HCT116 (cell line): ENCODE measurements around the gene NUFIP2. TPM values are rescaled to one million over a fixed set of nuclear protein-coding genes. Genes with fewer than 3 reads are reported as not detected.

Source experiments
- ATAC-seq: fragments of 200-7000 bp; cut with Tn5 transposase; 2 replicates; pipeline ENCODE4 v1.9.1; 2020; ENCODE audit warnings: mild to moderate bottlenecking, moderate library complexity
- BruUV-seq: library from RNA; stranded (reverse); fragments of 400-500 nt; replicated peaks from 2 replicates; lab custom pipeline; 2021; lab: Mats Ljungman, UMichigan
- CTCF ChIA-PET: fragments of 300-600 bp; sonication (Branson Sonifier 250); formaldehyde crosslinking; loops from one replicate; lab custom pipeline; 2021; ENCODE audit warnings: antibody characterized with exemption; lab: Charles Lee
- POLR2A ChIA-PET: fragments of 300-600, 350-600 bp; sonication (Branson Sonifier 250); formaldehyde crosslinking; loops from one replicate; lab custom pipeline; 2021; ENCODE audit warnings: antibody characterized with exemption; lab: Charles Lee
- RAD21 ChIA-PET, 2 experiments: fragments of 300-600 bp; sonication (Branson Sonifier 250); formaldehyde crosslinking; loops; one replicate each; lab custom pipeline; 2023; ENCODE audit warnings: low total read pairs in 2 of 2; ENCODE audit not compliant: uncharacterized antibody in 2 of 2, unreplicated experiment in 2 of 2, low non-redundant PET in 1 of 2; lab: Charles Lee
- DNase-seq: peaks from one replicate; pipeline ENCODE4 v3.0.0-alpha.2; 2010; ENCODE audit warnings: low read depth, low spot score
- H2AFZ ChIP-seq: fragments of 200-600 bp; shearing (Covaris generic), sonication (generic); 2 replicates; pipeline ENCODE4 v1.6.1; 2017; ENCODE audit warnings: low read depth, mixed run types, mixed read lengths, antibody characterized with exemption, low read length; ENCODE audit not compliant: poor library complexity, severe bottlenecking
- H3K27ac ChIP-seq: 2 replicates; pipeline ENCODE4 v1.5.1; 2012; ENCODE audit warnings: low read depth, low read length
- H3K27me3 ChIP-seq: fragments of 200-600 bp; sonication (generic); 2 replicates; pipeline ENCODE4 v1.6.1; 2016; ENCODE audit warnings: mixed run types, low read length, mixed read lengths; ENCODE audit not compliant: insufficient read depth
- H3K36me3 ChIP-seq, 2 experiments: fragments of 200-500 bp in 1 of 2; fragments of 200-600 bp in 1 of 2; sonication (Bioruptor generic) in 1 of 2; sonication (generic) in 1 of 2; 2 replicates each; pipeline versions ENCODE4 v1.5.1 to v1.6.1; 2014 to 2016; ENCODE audit warnings: low read length in 2 of 2, inconsistent platforms in 1 of 2, mixed read lengths in 1 of 2, mixed run types in 1 of 2; ENCODE audit not compliant: insufficient read depth in 2 of 2, control insufficient read depth in 1 of 2
- H3K4me1 ChIP-seq, 2 experiments: fragments of 200-600 bp in 1 of 2; sonication (generic) in 1 of 2; 2 replicates each; pipeline versions ENCODE4 v1.5.1 to v1.6.1; 2012 to 2017; ENCODE audit warnings: low read length in 2 of 2, inconsistent platforms in 1 of 2, mild to moderate bottlenecking in 1 of 2, mixed read lengths in 1 of 2, mixed run types in 1 of 2, moderate library complexity in 1 of 2; ENCODE audit not compliant: insufficient read depth in 2 of 2, control insufficient read depth in 1 of 2
- H3K4me2 ChIP-seq: fragments of 200-600 bp; sonication (generic); 2 replicates; pipeline ENCODE4 v1.6.1; 2017; ENCODE audit warnings: mixed run types, low read length, mixed read lengths
- H3K4me3 ChIP-seq, 2 experiments: fragments of 200-600 bp in 1 of 2; sonication (generic) in 1 of 2; replicated peaks in 1 of 2; 2 replicates each; pipeline ENCODE4 v1.5.1; 2011 to 2016; ENCODE audit warnings: low read length in 2 of 2, control low read depth in 1 of 2, low read depth in 1 of 2, mild to moderate bottlenecking in 1 of 2, mixed read lengths in 1 of 2, mixed run types in 1 of 2
- H3K79me2 ChIP-seq: fragments of 200-600 bp; sonication (generic); 2 replicates; pipeline ENCODE4 v1.6.1; 2017; ENCODE audit warnings: mild to moderate bottlenecking, mixed run types, low read length, moderate library complexity, mixed read lengths; ENCODE audit not compliant: insufficient read depth
- H3K9ac ChIP-seq: fragments of 200-600 bp; sonication (generic); 2 replicates; pipeline ENCODE4 v1.6.1; 2016; ENCODE audit warnings: low read length, mixed read lengths
- H3K9me2 ChIP-seq: fragments of 200-600 bp; sonication (generic), shearing (Covaris generic); 2 replicates; pipeline ENCODE4 v1.6.1; 2017; ENCODE audit warnings: mixed run types, mild to moderate bottlenecking, moderate library complexity; ENCODE audit not compliant: insufficient read depth
- H3K9me3 ChIP-seq, 2 experiments: fragments of 200-500 bp in 1 of 2; fragments of 200-600 bp in 1 of 2; sonication (Bioruptor generic) in 1 of 2; sonication (generic) in 1 of 2; 2 replicates each; pipeline ENCODE4 v1.6.1; 2014 to 2017; ENCODE audit warnings: low read length in 2 of 2, mixed read lengths in 2 of 2, inconsistent platforms in 1 of 2, low read depth in 1 of 2, mild to moderate bottlenecking in 1 of 2, mixed run types in 1 of 2, moderate library complexity in 1 of 2; ENCODE audit not compliant: control insufficient read depth in 1 of 2, insufficient read depth in 1 of 2
- H4K20me1 ChIP-seq: fragments of 200-600 bp; sonication (generic), shearing (Covaris generic); 2 replicates; pipeline ENCODE4 v1.6.1; 2017; ENCODE audit warnings: mixed run types, mild to moderate bottlenecking, moderate library complexity; ENCODE audit not compliant: insufficient read depth
- CEBPB ChIP-seq: IDR thresholded peaks from 2 replicates; pipeline ENCODE4 v1.6.1; 2012; ENCODE audit warnings: low read depth
- EGR1 ChIP-seq: IDR thresholded peaks from 2 replicates; pipeline ENCODE4 v1.6.1; 2012; ENCODE audit warnings: low read depth
- ELF1 ChIP-seq: IDR thresholded peaks from 2 replicates; pipeline ENCODE4 v1.6.1; 2012; ENCODE audit warnings: low read depth, borderline replicate concordance
- EZH2 ChIP-seq: fragments of 200-600 bp; sonication (generic); IDR thresholded peaks from 2 replicates; pipeline ENCODE4 v1.6.1; 2017; ENCODE audit warnings: antibody characterized with exemption, mixed run types
- FOSL1 ChIP-seq: IDR thresholded peaks from 2 replicates; pipeline ENCODE4 v1.6.1; 2012; ENCODE audit warnings: low read depth
- JUND ChIP-seq: IDR thresholded peaks from 2 replicates; pipeline ENCODE4 v1.6.1; 2012
- POLR2AphosphoS5 ChIP-seq: IDR thresholded peaks from 2 replicates; pipeline ENCODE4 v1.6.1; 2011; ENCODE audit warnings: mild to moderate bottlenecking, low read depth, low read length, moderate library complexity
- RAD21 ChIP-seq: IDR thresholded peaks from 2 replicates; pipeline ENCODE4 v1.6.1; 2012; ENCODE audit warnings: low read depth, mild to moderate bottlenecking
- REST ChIP-seq: IDR thresholded peaks from 2 replicates; pipeline ENCODE4 v1.6.1; 2012; ENCODE audit warnings: low read depth
- SRF ChIP-seq: IDR thresholded peaks from 2 replicates; pipeline ENCODE4 v1.6.1; 2012; ENCODE audit warnings: low read depth
- ZFX ChIP-seq: fragments of 450-650 bp; IDR thresholded peaks from 2 replicates; pipeline ENCODE4 v1.6.1; 2017
- ZNF274 ChIP-seq: fragments of 200-500 bp; sonication (Bioruptor generic); IDR thresholded peaks from 2 replicates; pipeline ENCODE4 v1.6.1; 2014; ENCODE audit warnings: mild to moderate bottlenecking, low read depth, low read length, inconsistent platforms
- intact Hi-C: fragments of 100-400 bp; cut with micrococcal nuclease; formaldehyde crosslinking; loops from 2 replicates; pipeline ENCODE4 v1.10.0; 2022
- total RNA-seq: library from RNA; stranded (reverse); gene quantifications from one replicate; pipeline ENCODE4 v1.2.1, GENCODE V29; 2021; ENCODE audit not compliant: unreplicated experiment
- TF ChIP-seq, protein P1 (sequence below), 3 experiments: fragments of 200-600 bp in 1 of 3; sonication (generic) in 1 of 3; IDR thresholded peaks in 2 of 3; conservative IDR thresholded peaks in 1 of 3; 2 replicates each; pipeline ENCODE4 v1.5.1; 2012 to 2017; ENCODE audit warnings: low read depth in 2 of 3, low read length in 2 of 3, antibody characterized with exemption in 1 of 3, borderline replicate concordance in 1 of 3, control low read depth in 1 of 3, mild to moderate bottlenecking in 1 of 3, mixed read lengths in 1 of 3, mixed run types in 1 of 3, moderate library complexity in 1 of 3; ENCODE audit not compliant: insufficient read depth in 1 of 3
- TF ChIP-seq, protein P2 (sequence below): IDR thresholded peaks from 2 replicates; pipeline ENCODE4 v1.6.1; 2012
- TF ChIP-seq, protein P3 (sequence below): IDR thresholded peaks from 2 replicates; pipeline ENCODE4 v1.6.1; 2011; ENCODE audit warnings: mild to moderate bottlenecking, low read length, moderate library complexity; ENCODE audit not compliant: insufficient replicate concordance; ENCODE audit errors: extremely low read depth

Gene NUFIP2
- total RNA-seq, 1 experiment from 2014 or later, result 66.5 TPM

DNA sequence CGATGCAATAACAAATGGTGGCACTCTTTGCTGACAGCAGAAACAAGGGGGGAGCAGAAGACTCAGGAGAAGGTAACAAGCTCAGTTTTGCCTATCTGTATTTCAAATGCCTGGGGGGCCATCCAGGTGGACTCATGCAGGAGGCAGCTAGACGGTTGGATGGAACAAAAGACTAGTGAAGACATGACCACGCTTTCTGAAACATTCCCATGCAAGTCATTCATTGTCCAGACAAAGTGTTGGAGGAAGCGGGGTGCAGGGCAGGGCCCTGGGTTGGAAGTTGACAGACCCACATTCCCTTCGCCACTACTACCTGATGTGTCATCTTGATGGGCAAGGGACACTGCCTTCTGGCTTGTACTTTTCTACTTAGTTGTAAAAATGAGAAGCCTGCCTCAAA, 77.1 kb downstream of the NUFIP2 start:
- Histone ChIP-seq H3K79me2 (peaks cover 8% of the 10 kb centered on the region; the same call in 1 of the 2 replicates), H3K4me2 (no peak overlapping the region), H2AFZ (no peak overlapping the region), H3K9ac (no peak overlapping the region)
- ATAC-seq (no peak), DNase-seq (no peak)
- intact Hi-C loops, result no loop called here
- TF ChIP-seq POLR2AphosphoS5 (no peak), SRF (no peak), FOSL1 (no peak), ZFX (no peak), ELF1 (no peak), REST (no peak), EGR1 (no peak), RAD21 (no peak), EZH2 (no peak), ZNF274 (no peak), CEBPB (no peak), JUND (no peak)
- TF ChIP-seq, protein P1, sequence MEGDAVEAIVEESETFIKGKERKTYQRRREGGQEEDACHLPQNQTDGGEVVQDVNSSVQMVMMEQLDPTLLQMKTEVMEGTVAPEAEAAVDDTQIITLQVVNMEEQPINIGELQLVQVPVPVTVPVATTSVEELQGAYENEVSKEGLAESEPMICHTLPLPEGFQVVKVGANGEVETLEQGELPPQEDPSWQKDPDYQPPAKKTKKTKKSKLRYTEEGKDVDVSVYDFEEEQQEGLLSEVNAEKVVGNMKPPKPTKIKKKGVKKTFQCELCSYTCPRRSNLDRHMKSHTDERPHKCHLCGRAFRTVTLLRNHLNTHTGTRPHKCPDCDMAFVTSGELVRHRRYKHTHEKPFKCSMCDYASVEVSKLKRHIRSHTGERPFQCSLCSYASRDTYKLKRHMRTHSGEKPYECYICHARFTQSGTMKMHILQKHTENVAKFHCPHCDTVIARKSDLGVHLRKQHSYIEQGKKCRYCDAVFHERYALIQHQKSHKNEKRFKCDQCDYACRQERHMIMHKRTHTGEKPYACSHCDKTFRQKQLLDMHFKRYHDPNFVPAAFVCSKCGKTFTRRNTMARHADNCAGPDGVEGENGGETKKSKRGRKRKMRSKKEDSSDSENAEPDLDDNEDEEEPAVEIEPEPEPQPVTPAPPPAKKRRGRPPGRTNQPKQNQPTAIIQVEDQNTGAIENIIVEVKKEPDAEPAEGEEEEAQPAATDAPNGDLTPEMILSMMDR (IDR thresholded peaks at IDR 0.05 in 2 of 3, conservative IDR thresholded peaks at IDR 0.05 in 1 of 3; ENCODE audit: borderline replicate concordance in 1 of 3, insufficient read depth in 1 of 3, low read depth in 2 of 3, low read length in 2 of 3), result no peak
- TF ChIP-seq, protein P2, sequence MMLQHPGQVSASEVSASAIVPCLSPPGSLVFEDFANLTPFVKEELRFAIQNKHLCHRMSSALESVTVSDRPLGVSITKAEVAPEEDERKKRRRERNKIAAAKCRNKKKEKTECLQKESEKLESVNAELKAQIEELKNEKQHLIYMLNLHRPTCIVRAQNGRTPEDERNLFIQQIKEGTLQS, result no peak
- TF ChIP-seq, protein P3, sequence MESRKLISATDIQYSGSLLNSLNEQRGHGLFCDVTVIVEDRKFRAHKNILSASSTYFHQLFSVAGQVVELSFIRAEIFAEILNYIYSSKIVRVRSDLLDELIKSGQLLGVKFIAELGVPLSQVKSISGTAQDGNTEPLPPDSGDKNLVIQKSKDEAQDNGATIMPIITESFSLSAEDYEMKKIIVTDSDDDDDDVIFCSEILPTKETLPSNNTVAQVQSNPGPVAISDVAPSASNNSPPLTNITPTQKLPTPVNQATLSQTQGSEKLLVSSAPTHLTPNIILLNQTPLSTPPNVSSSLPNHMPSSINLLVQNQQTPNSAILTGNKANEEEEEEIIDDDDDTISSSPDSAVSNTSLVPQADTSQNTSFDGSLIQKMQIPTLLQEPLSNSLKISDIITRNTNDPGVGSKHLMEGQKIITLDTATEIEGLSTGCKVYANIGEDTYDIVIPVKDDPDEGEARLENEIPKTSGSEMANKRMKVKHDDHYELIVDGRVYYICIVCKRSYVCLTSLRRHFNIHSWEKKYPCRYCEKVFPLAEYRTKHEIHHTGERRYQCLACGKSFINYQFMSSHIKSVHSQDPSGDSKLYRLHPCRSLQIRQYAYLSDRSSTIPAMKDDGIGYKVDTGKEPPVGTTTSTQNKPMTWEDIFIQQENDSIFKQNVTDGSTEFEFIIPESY, result no peak
- TF ChIP-seq, all 23 proteins: peak for 0
- ChIA-PET POLR2A (no interaction called here), RAD21 (no interaction called here), CTCF (interaction anchor here (1.5 to 5.6 kb wide), 3 partner anchors 37 to 93 kb away, joined by 3 to 127 read pairs (median 5); partner anchors contain the start of gene MYO18A)
- Histone ChIP-seq H3K4me1 (peaks cover 0 to 9% of the 10 kb centered on the region in 2 experiments; a peak in 1 of 4 replicates), H3K27ac (no peak overlapping the region), H3K27me3 (no peaks in the 10 kb centered on the region), H3K4me3 (no peak overlapping the region), H4K20me1 (no peaks in the 10 kb centered on the region), H3K36me3 (no peaks in the 10 kb centered on the region), H3K9me3 (no peaks in the 10 kb centered on the region), H3K9me2 (no peaks in the 10 kb centered on the region)
- no TSS peak for BruUV-seq
